HG02759 (cell line): Measurements from ENCODE around the gene ACP4.

Experiments used
- ATAC-seq: cut with Tn5 transposase; IDR thresholded peaks from one replicate; pipeline ENCODE4 v1.9.1; 2021; ENCODE audit warnings: mild to moderate bottlenecking, moderate library complexity; ENCODE audit not compliant: unreplicated experiment

Gene ACP4

GRCh38 chr19:50839712-50840655, 49.8 kb downstream of the ACP4 start:
- ATAC-seq, result no peak

GRCh38 chr19:50842130-50842529, 51.9 kb downstream of the ACP4 start:
- ATAC-seq, result no peak

GRCh38 chr19:50843205-50843604, 53.0 kb downstream of the ACP4 start:
- ATAC-seq, result no peak

GRCh38 chr19:50843701-50844221, 53.5 kb downstream of the ACP4 start:
- no peak for ATAC-seq

GRCh38 chr19:50844296-50844935, 54.2 kb downstream of the ACP4 start:
- no peak for ATAC-seq
